Measurements from ENCODE around the gene UCN2. TPM values are rescaled to one million over a fixed set of nuclear protein-coding genes. Genes with fewer than 3 reads are reported as not detected.
A peak's percentile ranks its signal among the peaks of the same experiment; 100 is the strongest.

UCN2 gene
- total and polyA plus RNA-seq, 2 experiments from 2014 or later = 0.30 to 1.5 TPM

- peak overlapping the region; percentile 87 for H3K4me2 ChIP-seq
- TF ChIP-seq EZH2 (IDR thresholded peaks at IDR 0.05; ENCODE audit: borderline replicate concordance) (no peak), CTCF (IDR thresholded peaks at IDR 0.05; ENCODE audit: poor library complexity) (no peak)
- no peak overlapping the region for H3K4me3 ChIP-seq
- DNase-seq (ENCODE audit: low spot score) = no peak
- H3K27me3 ChIP-seq = no peaks in the 10 kb centered on the region
- peaks cover 13% of the 10 kb centered on the region for H3K4me1 ChIP-seq (ENCODE audit: insufficient read depth)
- peaks cover 38% of the 10 kb centered on the region for H3K79me2 ChIP-seq
- H4K20me1 ChIP-seq (ENCODE audit: insufficient read depth, poor library complexity, severe bottlenecking) = no peaks in the 10 kb centered on the region
- no peaks in the 10 kb centered on the region for H3K9me2 ChIP-seq (replicated peaks; ENCODE audit: insufficient read depth)
- no peaks in the 10 kb centered on the region for H3K9me3 ChIP-seq (ENCODE audit: low read depth)
- H2AFZ ChIP-seq = no peak overlapping the region
- no peak overlapping the region for H3K27ac ChIP-seq
- 85% methylated on average over 5 of the region's 5 CpGs for WGBS (ENCODE audit: low lambda C conversion rate, missing lambda C conversion rate)
- no peaks in the 10 kb centered on the region for H3K36me3 ChIP-seq (replicated peaks; ENCODE audit: insufficient read depth, low read depth)
Measured at GRCh38 chr3:48607519-48607918, 43.9 kb upstream of the UCN2 start.

- Histone ChIP-seq H3K27ac (no peak overlapping the region), H3K27me3 (no peaks in the 10 kb centered on the region)
- WGBS (ENCODE audit: low lambda C conversion rate, missing lambda C conversion rate) = 86% methylated on average over 2 of the region's 2 CpGs
Measured at GRCh38 chr3:48601622-48601994, 38.0 kb upstream of the UCN2 start.

GRCh38 chr3:48600711-48601621, 37.4 kb upstream of the UCN2 start:
- no peaks in the 10 kb centered on the region for H3K36me3 ChIP-seq (replicated peaks; ENCODE audit: insufficient read depth, low read depth)
- H3K4me1 ChIP-seq (ENCODE audit: insufficient read depth) = peaks cover 32% of the 10 kb centered on the region
- H4K20me1 ChIP-seq (ENCODE audit: insufficient read depth, poor library complexity, severe bottlenecking) = no peaks in the 10 kb centered on the region
- no peaks in the 10 kb centered on the region for H3K9me3 ChIP-seq (ENCODE audit: low read depth)
- H3K27ac ChIP-seq = no peak overlapping the region
- peaks cover 3% of the 10 kb centered on the region for H3K79me2 ChIP-seq
- no peak overlapping the region for H3K4me3 ChIP-seq
- no peaks in the 10 kb centered on the region for H3K27me3 ChIP-seq
- H3K9me2 ChIP-seq (replicated peaks; ENCODE audit: insufficient read depth) = no peaks in the 10 kb centered on the region
- no peak overlapping the region for H3K4me2 ChIP-seq
- no peak for DNase-seq (ENCODE audit: low spot score)
- no peak overlapping the region for H2AFZ ChIP-seq
- no peak for TF ChIP-seq EZH2phosphoT487 (IDR thresholded peaks at IDR 0.05; ENCODE audit: low read depth, severe bottlenecking, unreplicated experiment)
- TF ChIP-seq CTCF (IDR thresholded peaks at IDR 0.05; ENCODE audit: poor library complexity) = no peak
- no peak for TF ChIP-seq EZH2 (IDR thresholded peaks at IDR 0.05; ENCODE audit: borderline replicate concordance)
- WGBS (ENCODE audit: low lambda C conversion rate, missing lambda C conversion rate) = 93% methylated on average over 19 of the region's 19 CpGs

More at GRCh38 chr3:48601622-48601994, 38.0 kb upstream of the UCN2 start:
- no peaks in the 10 kb centered on the region for H4K20me1 ChIP-seq (ENCODE audit: insufficient read depth, poor library complexity, severe bottlenecking)
- H3K9me2 ChIP-seq (replicated peaks; ENCODE audit: insufficient read depth) = no peaks in the 10 kb centered on the region
- H2AFZ ChIP-seq = no peak overlapping the region
- no peaks in the 10 kb centered on the region for H3K9me3 ChIP-seq (ENCODE audit: low read depth)
- no peak for DNase-seq (ENCODE audit: low spot score)
- H3K4me3 ChIP-seq = no peak overlapping the region
- peaks cover 8% of the 10 kb centered on the region for H3K79me2 ChIP-seq
- H3K36me3 ChIP-seq (replicated peaks; ENCODE audit: insufficient read depth, low read depth) = no peaks in the 10 kb centered on the region
- no peak overlapping the region for H3K4me2 ChIP-seq
- H3K4me1 ChIP-seq (ENCODE audit: insufficient read depth) = peaks cover 26% of the 10 kb centered on the region
- no peak for TF ChIP-seq CTCF (IDR thresholded peaks at IDR 0.05; ENCODE audit: poor library complexity)
- no peak for TF ChIP-seq EZH2 (IDR thresholded peaks at IDR 0.05; ENCODE audit: borderline replicate concordance)

All from hepatocyte (in vitro differentiated cells).